K562 (cell line): ENCODE measurements around the gene STAB2. TPM values are rescaled to one million over a fixed set of nuclear protein-coding genes. Genes with fewer than 3 reads are reported as not detected.

Experiments
- CREM ChIP-seq: IDR thresholded peaks from 2 replicates; pipeline ENCODE4 v1.6.1; 2014; ENCODE audit warnings: antibody characterized with exemption, low read depth
- FOXP1 ChIP-seq: sonication (generic); formaldehyde crosslinking; IDR thresholded peaks from 2 replicates; pipeline ENCODE4 v1.8.0; 2022; ENCODE audit warnings: mild to moderate bottlenecking, missing genetic modification reagents
- FUS ChIP-seq: fragments of 200-400 bp; formaldehyde crosslinking; optimal IDR thresholded peaks from 2 replicates; pipeline ENCODE3; 2017; ENCODE audit warnings: low read depth, low read length
- HMG20B ChIP-seq: fragments of 250-450 bp; sonication (Bioruptor Pico); IDR thresholded peaks from 2 replicates; pipeline ENCODE4 v1.5.0; 2021; ENCODE audit warnings: mild to moderate bottlenecking
- IRF2 ChIP-seq: sonication (generic); formaldehyde crosslinking; IDR thresholded peaks from 2 replicates; pipeline ENCODE4 v1.8.1; 2022; ENCODE audit warnings: mild to moderate bottlenecking, missing genetic modification reagents
- JUND ChIP-seq, 2 experiments: IDR thresholded peaks; 2 replicates in 1 of 2; 3 replicates in 1 of 2; pipeline ENCODE4 v1.6.1; 2011; ENCODE audit warnings: borderline replicate concordance in 2 of 2, low read depth in 2 of 2, low read length in 2 of 2, improper control_type of control experiment in 1 of 2, missing biosample characterization in 1 of 2, missing genetic modification characterization in 1 of 2, missing genetic modification reagents in 1 of 2
- KAT2B ChIP-seq: IDR thresholded peaks from one replicate; pipeline ENCODE4 v1.6.1; 2012; ENCODE audit warnings: low read depth, mild to moderate bottlenecking, control low read depth, inconsistent platforms, low read length, moderate library complexity
- MAZ ChIP-seq, 2 experiments: fragments of 450-650 bp in 1 of 2; sonication (generic) in 1 of 2; formaldehyde crosslinking; IDR thresholded peaks in 1 of 2; conservative IDR thresholded peaks in 1 of 2; 2 replicates each; pipeline versions ENCODE4 v1.4.0 to v1.5.0; 2020; ENCODE audit warnings: mild to moderate bottlenecking in 1 of 2, missing genetic modification reagents in 1 of 2
- PYGO2 ChIP-seq: fragments of 450-650 bp; IDR thresholded peaks from 2 replicates; pipeline ENCODE4 v1.6.1; 2016; ENCODE audit warnings: mild to moderate bottlenecking, missing genetic modification characterization, moderate library complexity, missing compliant biosample characterization
- RAD51 ChIP-seq: fragments of 450-650 bp; IDR thresholded peaks from 2 replicates; pipeline ENCODE4 v1.7.1; 2016; ENCODE audit warnings: low read depth, mild to moderate bottlenecking, borderline replicate concordance
- RCOR1 ChIP-seq, 2 experiments: IDR thresholded peaks; 2 replicates each; pipeline ENCODE4 v1.6.1; 2012; ENCODE audit warnings: low read depth in 2 of 2, low read length in 2 of 2, borderline replicate concordance in 1 of 2, improper control_type of control experiment in 1 of 2
- TAF1 ChIP-seq: IDR thresholded peaks from 2 replicates; pipeline ENCODE4 v1.6.1; 2011; ENCODE audit warnings: mild to moderate bottlenecking, low read length, moderate library complexity; ENCODE audit not compliant: insufficient read depth, control insufficient read depth, severe bottlenecking; ENCODE audit errors: extremely low read depth
- WHSC1 ChIP-seq: IDR thresholded peaks from one replicate; pipeline ENCODE4 v1.6.1; 2012; ENCODE audit warnings: low read length, control low read depth, inconsistent platforms
- YBX1 ChIP-seq: fragments of 450-650 bp; IDR thresholded peaks from 2 replicates; pipeline ENCODE4 v1.7.1; 2016; ENCODE audit warnings: mild to moderate bottlenecking
- ZFP36 ChIP-seq: fragments of 150-350 bp; IDR thresholded peaks from 2 replicates; pipeline ENCODE4 v1.6.1; 2018; ENCODE audit warnings: low read length, low read depth; ENCODE audit not compliant: partially characterized antibody
- ZNF143 ChIP-seq: sonication (generic); formaldehyde crosslinking; IDR thresholded peaks from 2 replicates; pipeline ENCODE4 v1.9.0; 2022; ENCODE audit warnings: mild to moderate bottlenecking, missing genetic modification reagents
- polyA plus RNA-seq, 8 experiments: library from polyadenylated mRNA; depleted of rRNA in 4 of 8; stranded (reverse) in 5 of 8; unstranded in 3 of 8; fragments of >200 nt; fragmentation: Nextera tagmentation in 2 of 8; fragmentation: Illumina TruSeq in 1 of 8; extraction: Ambion mirVana in 2 of 8; extraction: Trizol in 1 of 8; gene quantifications; 2 replicates each; pipeline versions ENCODE4 v1.2.1 to v1.2.3, GENCODE V29; 2011 to 2014; ENCODE audit warnings: inconsistent platforms in 1 of 8, missing spikeins in 1 of 8
- total RNA-seq, 7 experiments: library from RNA; depleted of rRNA in 6 of 7; stranded (reverse); fragments of >200 nt in 6 of 7; fragmentation: Illumina TruSeq in 2 of 7; extraction: Trizol in 2 of 7; gene quantifications; 2 replicates each; pipeline versions ENCODE4 v1.2.1 to v1.2.3, GENCODE V29; 2011 to 2021; ENCODE audit warnings: low replicate concordance in 1 of 7
- TF ChIP-seq, protein P1 (sequence below): fragments of 450-650 bp; formaldehyde crosslinking; IDR thresholded peaks from 2 replicates; pipeline ENCODE4 v1.4.0; 2022; ENCODE audit warnings: missing genetic modification characterization
- TF ChIP-seq, protein P2 (sequence below): fragments of 250-450 bp; sonication (Bioruptor Pico); IDR thresholded peaks from 2 replicates; pipeline ENCODE4 v1.4.0; 2020; ENCODE audit warnings: mild to moderate bottlenecking, moderate library complexity, borderline replicate concordance
- TF ChIP-seq, protein P3 (sequence below), 2 experiments: fragments of 450-650 bp; IDR thresholded peaks; 2 replicates each; pipeline ENCODE4 v1.6.1; 2016
- TF ChIP-seq, protein P4 (sequence below): IDR thresholded peaks from 3 replicates; pipeline ENCODE4 v1.6.1; 2011; ENCODE audit warnings: borderline replicate concordance, mild to moderate bottlenecking; ENCODE audit not compliant: insufficient read length, insufficient read depth

STAB2 gene
- total and polyA plus RNA-seq, 9 of the 15 experiments (the other 6 are each of a cell fraction or from before 2014, with no cell fraction given): 0.10 TPM; not detected in 8

DNA sequence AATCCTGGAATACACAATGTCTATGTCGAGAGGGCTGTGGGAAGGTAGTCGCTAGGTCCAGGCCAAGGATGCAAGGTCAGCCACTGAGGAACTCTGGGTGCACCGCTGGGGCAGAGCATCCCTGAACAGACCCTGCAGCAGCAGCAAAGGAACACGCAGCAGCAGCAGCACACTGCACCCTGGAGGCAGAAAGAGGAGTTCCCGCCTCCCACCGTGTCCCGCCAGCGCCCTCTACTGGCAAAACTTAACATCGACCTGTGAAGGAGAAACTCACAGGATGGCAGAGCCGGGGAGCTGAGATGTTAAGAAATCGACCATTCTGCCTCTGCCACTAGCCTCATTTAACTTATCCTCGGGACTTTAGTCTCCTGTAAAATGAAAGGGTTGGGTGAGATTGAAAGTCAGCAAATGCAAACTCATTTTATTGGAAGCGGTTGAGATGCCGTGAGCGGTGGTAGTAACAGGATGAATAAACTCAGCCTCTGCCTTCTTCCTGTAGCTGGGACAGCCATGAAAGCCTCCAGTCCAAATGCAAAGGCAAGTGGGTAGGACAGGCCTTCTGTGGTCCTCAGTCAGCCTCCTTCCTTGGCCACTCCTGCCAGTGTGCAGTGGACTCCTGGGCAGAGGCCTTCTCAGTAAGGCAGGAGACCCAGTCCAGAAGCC lies 45.6 kb downstream of the STAB2 start (continued):
- TF ChIP-seq, protein P1, sequence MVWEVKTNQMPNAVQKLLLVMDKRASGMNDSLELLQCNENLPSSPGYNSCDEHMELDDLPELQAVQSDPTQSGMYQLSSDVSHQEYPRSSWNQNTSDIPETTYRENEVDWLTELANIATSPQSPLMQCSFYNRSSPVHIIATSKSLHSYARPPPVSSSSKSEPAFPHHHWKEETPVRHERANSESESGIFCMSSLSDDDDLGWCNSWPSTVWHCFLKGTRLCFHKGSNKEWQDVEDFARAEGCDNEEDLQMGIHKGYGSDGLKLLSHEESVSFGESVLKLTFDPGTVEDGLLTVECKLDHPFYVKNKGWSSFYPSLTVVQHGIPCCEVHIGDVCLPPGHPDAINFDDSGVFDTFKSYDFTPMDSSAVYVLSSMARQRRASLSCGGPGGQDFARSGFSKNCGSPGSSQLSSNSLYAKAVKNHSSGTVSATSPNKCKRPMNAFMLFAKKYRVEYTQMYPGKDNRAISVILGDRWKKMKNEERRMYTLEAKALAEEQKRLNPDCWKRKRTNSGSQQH (CRISPR knock-in tag): no peak
- TF ChIP-seq HMG20B (CRISPR knock-in tag): no peak
- TF ChIP-seq ZFP36: peak; percentile 19
- TF ChIP-seq, protein P2, sequence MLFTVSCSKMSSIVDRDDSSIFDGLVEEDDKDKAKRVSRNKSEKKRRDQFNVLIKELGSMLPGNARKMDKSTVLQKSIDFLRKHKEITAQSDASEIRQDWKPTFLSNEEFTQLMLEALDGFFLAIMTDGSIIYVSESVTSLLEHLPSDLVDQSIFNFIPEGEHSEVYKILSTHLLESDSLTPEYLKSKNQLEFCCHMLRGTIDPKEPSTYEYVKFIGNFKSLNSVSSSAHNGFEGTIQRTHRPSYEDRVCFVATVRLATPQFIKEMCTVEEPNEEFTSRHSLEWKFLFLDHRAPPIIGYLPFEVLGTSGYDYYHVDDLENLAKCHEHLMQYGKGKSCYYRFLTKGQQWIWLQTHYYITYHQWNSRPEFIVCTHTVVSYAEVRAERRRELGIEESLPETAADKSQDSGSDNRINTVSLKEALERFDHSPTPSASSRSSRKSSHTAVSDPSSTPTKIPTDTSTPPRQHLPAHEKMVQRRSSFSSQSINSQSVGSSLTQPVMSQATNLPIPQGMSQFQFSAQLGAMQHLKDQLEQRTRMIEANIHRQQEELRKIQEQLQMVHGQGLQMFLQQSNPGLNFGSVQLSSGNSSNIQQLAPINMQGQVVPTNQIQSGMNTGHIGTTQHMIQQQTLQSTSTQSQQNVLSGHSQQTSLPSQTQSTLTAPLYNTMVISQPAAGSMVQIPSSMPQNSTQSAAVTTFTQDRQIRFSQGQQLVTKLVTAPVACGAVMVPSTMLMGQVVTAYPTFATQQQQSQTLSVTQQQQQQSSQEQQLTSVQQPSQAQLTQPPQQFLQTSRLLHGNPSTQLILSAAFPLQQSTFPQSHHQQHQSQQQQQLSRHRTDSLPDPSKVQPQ (CRISPR knock-in tag): no peak
- TF ChIP-seq IRF2 (CRISPR knock-in tag): no peak
- no peak for TF ChIP-seq FOXP1 (CRISPR knock-in tag)
- peak in 1 of 2 experiments; percentile 38; a peak in 1 of 4 replicates for TF ChIP-seq MAZ (CRISPR knock-in tag; conservative IDR thresholded peaks at IDR 0.05 in 1 of 2, IDR thresholded peaks at IDR 0.05 in 1 of 2)
- no peak for TF ChIP-seq RAD51
- TF ChIP-seq, protein P3, sequence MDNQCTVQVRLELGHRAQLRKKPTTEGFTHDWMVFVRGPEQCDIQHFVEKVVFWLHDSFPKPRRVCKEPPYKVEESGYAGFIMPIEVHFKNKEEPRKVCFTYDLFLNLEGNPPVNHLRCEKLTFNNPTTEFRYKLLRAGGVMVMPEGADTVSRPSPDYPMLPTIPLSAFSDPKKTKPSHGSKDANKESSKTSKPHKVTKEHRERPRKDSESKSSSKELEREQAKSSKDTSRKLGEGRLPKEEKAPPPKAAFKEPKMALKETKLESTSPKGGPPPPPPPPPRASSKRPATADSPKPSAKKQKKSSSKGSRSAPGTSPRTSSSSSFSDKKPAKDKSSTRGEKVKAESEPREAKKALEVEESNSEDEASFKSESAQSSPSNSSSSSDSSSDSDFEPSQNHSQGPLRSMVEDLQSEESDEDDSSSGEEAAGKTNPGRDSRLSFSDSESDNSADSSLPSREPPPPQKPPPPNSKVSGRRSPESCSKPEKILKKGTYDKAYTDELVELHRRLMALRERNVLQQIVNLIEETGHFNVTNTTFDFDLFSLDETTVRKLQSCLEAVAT (IDR thresholded peaks at IDR 0.05): 0 out of 4 replicates have a peak, but pooled peaks of 1 of the 2 experiments have one; percentile 85
- TF ChIP-seq TAF1: no peak
- peak; percentile 59 for TF ChIP-seq JUND (IDR thresholded peaks at IDR 0.05; ENCODE audit: borderline replicate concordance, low read depth, low read length)
- TF ChIP-seq JUND (tag; IDR thresholded peaks at IDR 0.05; ENCODE audit: borderline replicate concordance, low read depth, low read length): no peak
- TF ChIP-seq, protein P4, sequence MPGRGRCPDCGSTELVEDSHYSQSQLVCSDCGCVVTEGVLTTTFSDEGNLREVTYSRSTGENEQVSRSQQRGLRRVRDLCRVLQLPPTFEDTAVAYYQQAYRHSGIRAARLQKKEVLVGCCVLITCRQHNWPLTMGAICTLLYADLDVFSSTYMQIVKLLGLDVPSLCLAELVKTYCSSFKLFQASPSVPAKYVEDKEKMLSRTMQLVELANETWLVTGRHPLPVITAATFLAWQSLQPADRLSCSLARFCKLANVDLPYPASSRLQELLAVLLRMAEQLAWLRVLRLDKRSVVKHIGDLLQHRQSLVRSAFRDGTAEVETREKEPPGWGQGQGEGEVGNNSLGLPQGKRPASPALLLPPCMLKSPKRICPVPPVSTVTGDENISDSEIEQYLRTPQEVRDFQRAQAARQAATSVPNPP: no peak
- no peak for TF ChIP-seq KAT2B
- TF ChIP-seq CREM: peak; percentile 65
- TF ChIP-seq ZNF143 (CRISPR knock-in tag): no peak
- no peak for TF ChIP-seq YBX1
- TF ChIP-seq WHSC1: no peak
- no peak for TF ChIP-seq FUS
- peak in 1 of 2 experiments; percentile 77; a peak in 2 of 4 replicates for TF ChIP-seq RCOR1 (IDR thresholded peaks at IDR 0.05; ENCODE audit: borderline replicate concordance in 1 of 2, low read depth in 2 of 2, low read length in 2 of 2)
- no peak for TF ChIP-seq PYGO2 (tag)
